HG03095 (cell line): ENCODE data around the gene DIPK1B.

Source experiments
- ATAC-seq: cut with Tn5 transposase; IDR thresholded peaks from one replicate; pipeline ENCODE4 v1.9.1; 2021; ENCODE audit warnings: moderate library complexity; ENCODE audit not compliant: unreplicated experiment

DIPK1B gene

GRCh38 chr9:136686534-136686793 is 25.9 kb upstream of the DIPK1B start:
- no peak for ATAC-seq

- ATAC-seq, result peak; percentile 53
These were observed 25.3 kb upstream of the DIPK1B start, which contains the start of gene AGPAT2 for GRCh38 chr9:136686794-136687711. Gene AGPAT2, minus strand, starts transcription at chr9:136687457. Its CDS starts 100 bp downstream, at chr9:136687357.

- ATAC-seq, result no peak
These were observed 24.6 kb upstream of the DIPK1B start for GRCh38 chr9:136687721-136688223.

GRCh38 chr9:136688274-136689107 is 23.9 kb upstream of the DIPK1B start:
- ATAC-seq, result no peak

GRCh38 chr9:136689108-136689460 is 23.3 kb upstream of the DIPK1B start:
- ATAC-seq, result no peak

- ATAC-seq, result no peak
These were observed 22.1 kb upstream of the DIPK1B start for GRCh38 chr9:136690104-136690805.

GRCh38 chr9:136690806-136691261 is 21.5 kb upstream of the DIPK1B start:
- no peak for ATAC-seq

GRCh38 chr9:136691316-136692184 is 20.8 kb upstream of the DIPK1B start:
- no peak for ATAC-seq

- no peak for ATAC-seq
These were observed 19.9 kb upstream of the DIPK1B start for GRCh38 chr9:136692185-136693134.

- ATAC-seq, result no peak
These were observed 19.3 kb upstream of the DIPK1B start for GRCh38 chr9:136693135-136693489.

- ATAC-seq, result no peak
These were observed 18.7 kb upstream of the DIPK1B start for GRCh38 chr9:136693490-136694162.

- ATAC-seq, result no peak
These were observed 18.1 kb upstream of the DIPK1B start for GRCh38 chr9:136694163-136694871.

GRCh38 chr9:136694872-136695247 is 17.5 kb upstream of the DIPK1B start:
- ATAC-seq, result no peak

- no peak for ATAC-seq
These were observed 16.9 kb upstream of the DIPK1B start for GRCh38 chr9:136695435-136695895.

GRCh38 chr9:136695955-136696354 is 16.4 kb upstream of the DIPK1B start:
- ATAC-seq, result no peak

- no peak for ATAC-seq
These were observed 15.9 kb upstream of the DIPK1B start for GRCh38 chr9:136696502-136696901.

GRCh38 chr9:136697146-136697820 is 15.1 kb upstream of the DIPK1B start:
- ATAC-seq, result no peak
